Measurements from ENCODE around the gene PTDSS2.

GRCh38 chr11:468493-468892 is 18.4 kb downstream of the PTDSS2 start:
- TF ChIP-seq CTCF (IDR thresholded peaks at IDR 0.05) (no peak), POLR2A (IDR thresholded peaks at IDR 0.05) (no peak)

Data from heart left ventricle (tissue), 13 donors.